Astrocyte (in vitro differentiated cells and primary cell): Measurements from ENCODE around the gene GINS2.

Experiments
- CTCF ChIP-seq: IDR thresholded peaks from 2 replicates; pipeline ENCODE4 v1.5.1; 2011; ENCODE audit warnings: low read depth, mild to moderate bottlenecking, inconsistent platforms, low read length, moderate library complexity; ENCODE audit not compliant: insufficient read depth
- EZH2 ChIP-seq: IDR thresholded peaks from 2 replicates; pipeline ENCODE4 v1.6.1; 2012; ENCODE audit warnings: mild to moderate bottlenecking, low read length, inconsistent platforms; ENCODE audit not compliant: insufficient read depth

DNA sequence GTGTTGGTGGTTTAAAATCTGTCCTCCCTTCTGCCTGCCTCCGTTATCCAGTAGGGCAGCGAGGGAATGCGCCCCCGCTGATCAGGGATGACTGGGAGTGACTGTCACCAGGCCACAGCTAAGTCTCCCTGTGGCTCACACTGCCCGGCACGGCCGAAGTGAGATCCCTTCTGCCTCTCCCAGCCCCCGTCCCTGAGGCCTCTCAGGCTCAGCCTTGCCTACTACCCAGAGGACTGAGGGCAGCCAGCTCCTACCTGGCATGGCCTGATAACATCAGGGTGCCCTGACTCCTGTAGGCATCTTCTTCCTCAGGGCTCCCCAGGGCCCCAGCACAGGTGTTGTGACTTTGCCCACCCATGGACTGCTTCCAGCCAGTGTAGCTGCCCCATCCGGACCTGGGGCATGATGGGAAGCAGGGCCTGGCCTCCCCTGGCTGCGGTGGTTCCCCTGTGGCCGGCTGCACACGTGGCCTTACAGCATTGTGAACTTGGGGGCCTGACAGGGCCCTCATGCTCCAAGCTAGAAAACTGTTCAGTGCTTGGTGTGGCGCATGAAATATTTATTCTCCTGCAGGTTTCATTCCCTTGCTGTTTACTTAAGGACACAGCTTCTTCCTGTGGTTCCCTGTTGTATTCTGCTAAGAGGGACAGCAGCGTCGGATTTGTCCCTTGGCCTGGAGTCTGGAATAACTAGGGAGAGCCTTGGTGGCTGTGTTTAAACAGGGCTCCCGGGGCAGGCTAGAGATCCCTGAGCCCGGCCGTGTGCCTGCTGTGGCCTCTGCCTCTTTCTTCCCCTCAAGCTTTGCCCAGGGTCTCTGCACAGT lies 30.0 kb downstream of the GINS2 start:
- TF ChIP-seq CTCF (no peak), EZH2 (no peak)
